GM10266 (cell line): ENCODE data around the gene FRMD4B.

ENCODE experiments used
- DNase-seq: peaks from one replicate; pipeline ENCODE4 v3.0.0; 2012; ENCODE audit errors: extremely low spot score
- CTCF ChIP-seq: IDR thresholded peaks from 2 replicates; pipeline ENCODE4 v1.5.1; 2012; ENCODE audit warnings: mild to moderate bottlenecking, low read depth; ENCODE audit not compliant: control insufficient read depth, insufficient read depth; ENCODE audit errors: missing control alignments

Gene FRMD4B

GRCh38 chr3:69194431-69195165 is 191.3 kb downstream of the FRMD4B start:
- DNase-seq: no peak

GRCh38 chr3:69193749-69194148 is 192.1 kb downstream of the FRMD4B start:
- DNase-seq: no peak
- no peak for TF ChIP-seq CTCF

More at GRCh38 chr3:69194431-69195165, 191.3 kb downstream of the FRMD4B start:
- TF ChIP-seq CTCF: no peak

- TF ChIP-seq CTCF: no peak
- DNase-seq: no peak
These were observed 194.4 kb downstream of the FRMD4B start for GRCh38 chr3:69191516-69191915.

GRCh38 chr3:69189487-69189886 is 196.4 kb downstream of the FRMD4B start:
- no peak for DNase-seq
- TF ChIP-seq CTCF: no peak

- TF ChIP-seq CTCF: no peak
- DNase-seq: no peak
These were observed 199.3 kb downstream of the FRMD4B start for GRCh38 chr3:69186575-69187093.

GRCh38 chr3:69182588-69183316 is 203.1 kb downstream of the FRMD4B start:
- no peak for DNase-seq
- TF ChIP-seq CTCF: no peak

GRCh38 chr3:69181592-69182211 is 204.2 kb downstream of the FRMD4B start:
- no peak for DNase-seq
- TF ChIP-seq CTCF: no peak
